Liver (tissue), 3 donors: ENCODE measurements around the gene CCDC178.

ENCODE experiments used
- ATF3 ChIP-seq: IDR thresholded peaks from 2 replicates; pipeline ENCODE4 v1.6.1; 2016; ENCODE audit warnings: antibody characterized with exemption
- CTCF ChIP-seq: fragments of 150-350 bp; IDR thresholded peaks from 2 replicates; pipeline ENCODE4 v1.5.1; 2017; ENCODE audit warnings: improper control_type of control experiment, low read depth, low read length; ENCODE audit not compliant: missing input control
- FOXA1 ChIP-seq: IDR thresholded peaks from 2 replicates; pipeline ENCODE4 v1.6.1; 2016; ENCODE audit warnings: antibody characterized with exemption
- HNF4G ChIP-seq: IDR thresholded peaks from 2 replicates; pipeline ENCODE4 v1.6.1; 2016; ENCODE audit warnings: antibody characterized with exemption
- JUND ChIP-seq, 2 donors: IDR thresholded peaks; 2 replicates each; pipeline ENCODE4 v1.6.1; 2016; ENCODE audit warnings: antibody characterized with exemption in 2 of 2
- MAX ChIP-seq: IDR thresholded peaks from 2 replicates; pipeline ENCODE4 v1.6.1; 2016; ENCODE audit warnings: antibody characterized with exemption
- RAD21 ChIP-seq, 2 donors: IDR thresholded peaks; 2 replicates each; pipeline ENCODE4 v1.6.1; 2016; ENCODE audit warnings: antibody characterized with exemption in 2 of 2, mild to moderate bottlenecking in 2 of 2
- REST ChIP-seq: IDR thresholded peaks from 2 replicates; pipeline ENCODE4 v1.6.1; 2016; ENCODE audit warnings: antibody characterized with exemption, mild to moderate bottlenecking
- TAF1 ChIP-seq: conservative IDR thresholded peaks from 2 replicates; pipeline ENCODE4 v1.6.1; 2016; ENCODE audit warnings: antibody characterized with exemption, mild to moderate bottlenecking
- YY1 ChIP-seq: IDR thresholded peaks from 2 replicates; pipeline ENCODE4 v1.6.1; 2016; ENCODE audit warnings: antibody characterized with exemption, mild to moderate bottlenecking
- donor health status: healthy.
- donor health status: healthy.

- no peak for TF ChIP-seq MAX
- TF ChIP-seq CTCF, result no peak
- no peak for TF ChIP-seq FOXA1
- no peak for TF ChIP-seq ATF3
- no peak for TF ChIP-seq REST
- no peak for TF ChIP-seq YY1
- TF ChIP-seq RAD21 (IDR thresholded peaks at IDR 0.05), result no peak
- no peak for TF ChIP-seq HNF4G
- no peak for TF ChIP-seq JUND (IDR thresholded peaks at IDR 0.05)
- TF ChIP-seq TAF1, result no peak
Measured at GRCh38 chr18:33090461-33090860, 350.1 kb downstream of the CCDC178 start.
